Osteoblast (primary cell): ENCODE measurements around the gene ADAMTS17. TPM values are rescaled to one million over a fixed set of nuclear protein-coding genes. Genes with fewer than 3 reads are reported as not detected.

Source experiments
- DNase-seq: peaks from one replicate; pipeline ENCODE4 v3.0.0; 2011; ENCODE audit warnings: low spot score, mixed read lengths; ENCODE audit not compliant: insufficient read length; ENCODE audit errors: missing footprints
- H2AFZ ChIP-seq: 2 replicates; pipeline ENCODE4 v1.6.0; 2011; ENCODE audit warnings: mild to moderate bottlenecking, low read length
- H3K27ac ChIP-seq: 2 replicates; pipeline ENCODE4 v1.5.1; 2011; ENCODE audit warnings: mild to moderate bottlenecking, low read depth, low read length, moderate library complexity
- H3K27me3 ChIP-seq: 2 replicates; pipeline ENCODE4 v1.6.0; 2012; ENCODE audit warnings: mild to moderate bottlenecking, control low read depth, inconsistent platforms, low read length, moderate library complexity; ENCODE audit not compliant: insufficient read depth
- H3K36me3 ChIP-seq: 2 replicates; pipeline ENCODE4 v1.5.1; 2011; ENCODE audit warnings: mild to moderate bottlenecking, low read length, control low read depth, moderate library complexity; ENCODE audit not compliant: insufficient read depth
- H3K4me1 ChIP-seq: 2 replicates; pipeline ENCODE4 v1.5.1; 2011; ENCODE audit warnings: mild to moderate bottlenecking, low read length, control low read depth, moderate library complexity; ENCODE audit not compliant: insufficient read depth
- H3K4me2 ChIP-seq: 2 replicates; pipeline ENCODE4 v1.6.0; 2011; ENCODE audit warnings: mild to moderate bottlenecking, low read length; ENCODE audit not compliant: insufficient read depth
- H3K4me3 ChIP-seq: fragments of 200-600 bp; sonication (generic); 3 replicates; pipeline ENCODE4 v1.5.1; 2012; ENCODE audit warnings: mild to moderate bottlenecking, low read length, inconsistent platforms; ENCODE audit not compliant: insufficient read depth
- H3K79me2 ChIP-seq: 2 replicates; pipeline ENCODE4 v1.6.0; 2012; ENCODE audit warnings: mild to moderate bottlenecking, low read length, control low read depth, inconsistent platforms; ENCODE audit not compliant: insufficient read depth
- H3K9me3 ChIP-seq: 2 replicates; pipeline ENCODE4 v1.5.1; 2011; ENCODE audit warnings: low read depth, low read length, control low read depth
- H4K20me1 ChIP-seq: 2 replicates; pipeline ENCODE4 v1.6.0; 2012; ENCODE audit warnings: mild to moderate bottlenecking, low read length, control low read depth; ENCODE audit not compliant: insufficient read depth
- total RNA-seq: library from RNA; depleted of rRNA; stranded (reverse); fragments of >200 nt; gene quantifications from 2 replicates; pipeline ENCODE4 v1.2.3, GENCODE V29; 2012
- TF ChIP-seq, protein P1 (sequence below): IDR thresholded peaks from 2 replicates; pipeline ENCODE4 v1.5.1; 2011; ENCODE audit warnings: mild to moderate bottlenecking, low read depth, low read length, moderate library complexity; ENCODE audit errors: extremely low read depth

ADAMTS17 gene
- total RNA-seq, 1 donor = under 0.01 TPM

DNA sequence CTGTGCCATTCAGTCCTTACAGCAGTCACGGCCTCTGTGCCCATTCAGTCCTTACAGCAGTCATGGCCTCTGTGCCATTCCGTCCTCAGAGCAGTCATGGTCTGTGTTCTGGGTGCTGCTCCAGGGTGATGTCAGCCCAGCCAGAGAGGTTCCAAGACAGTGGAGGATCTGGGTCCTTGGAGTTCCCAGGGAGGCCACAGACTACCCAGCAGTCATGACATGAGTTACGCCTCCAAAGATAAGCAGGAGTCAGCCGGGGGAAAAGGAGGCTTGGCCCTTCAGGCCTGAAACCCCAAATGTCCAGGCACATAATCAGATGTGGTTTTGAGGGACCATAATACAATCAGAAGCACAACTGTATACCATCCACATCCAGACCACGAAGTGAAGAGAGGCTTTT is 115.7 kb downstream of the ADAMTS17 start:
- no peaks in the 10 kb centered on the region for H3K4me1 ChIP-seq
- no peak overlapping the region for H2AFZ ChIP-seq
- H3K4me3 ChIP-seq = no peak overlapping the region
- H3K4me2 ChIP-seq = no peak overlapping the region
- H3K36me3 ChIP-seq = no peaks in the 10 kb centered on the region
- no peak for DNase-seq
- TF ChIP-seq, protein P1, sequence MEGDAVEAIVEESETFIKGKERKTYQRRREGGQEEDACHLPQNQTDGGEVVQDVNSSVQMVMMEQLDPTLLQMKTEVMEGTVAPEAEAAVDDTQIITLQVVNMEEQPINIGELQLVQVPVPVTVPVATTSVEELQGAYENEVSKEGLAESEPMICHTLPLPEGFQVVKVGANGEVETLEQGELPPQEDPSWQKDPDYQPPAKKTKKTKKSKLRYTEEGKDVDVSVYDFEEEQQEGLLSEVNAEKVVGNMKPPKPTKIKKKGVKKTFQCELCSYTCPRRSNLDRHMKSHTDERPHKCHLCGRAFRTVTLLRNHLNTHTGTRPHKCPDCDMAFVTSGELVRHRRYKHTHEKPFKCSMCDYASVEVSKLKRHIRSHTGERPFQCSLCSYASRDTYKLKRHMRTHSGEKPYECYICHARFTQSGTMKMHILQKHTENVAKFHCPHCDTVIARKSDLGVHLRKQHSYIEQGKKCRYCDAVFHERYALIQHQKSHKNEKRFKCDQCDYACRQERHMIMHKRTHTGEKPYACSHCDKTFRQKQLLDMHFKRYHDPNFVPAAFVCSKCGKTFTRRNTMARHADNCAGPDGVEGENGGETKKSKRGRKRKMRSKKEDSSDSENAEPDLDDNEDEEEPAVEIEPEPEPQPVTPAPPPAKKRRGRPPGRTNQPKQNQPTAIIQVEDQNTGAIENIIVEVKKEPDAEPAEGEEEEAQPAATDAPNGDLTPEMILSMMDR = no peak
- no peaks in the 10 kb centered on the region for H3K79me2 ChIP-seq
- no peak overlapping the region for H3K27ac ChIP-seq
- H3K9me3 ChIP-seq = no peaks in the 10 kb centered on the region
- no peaks in the 10 kb centered on the region for H4K20me1 ChIP-seq
- no peaks in the 10 kb centered on the region for H3K27me3 ChIP-seq

DNA sequence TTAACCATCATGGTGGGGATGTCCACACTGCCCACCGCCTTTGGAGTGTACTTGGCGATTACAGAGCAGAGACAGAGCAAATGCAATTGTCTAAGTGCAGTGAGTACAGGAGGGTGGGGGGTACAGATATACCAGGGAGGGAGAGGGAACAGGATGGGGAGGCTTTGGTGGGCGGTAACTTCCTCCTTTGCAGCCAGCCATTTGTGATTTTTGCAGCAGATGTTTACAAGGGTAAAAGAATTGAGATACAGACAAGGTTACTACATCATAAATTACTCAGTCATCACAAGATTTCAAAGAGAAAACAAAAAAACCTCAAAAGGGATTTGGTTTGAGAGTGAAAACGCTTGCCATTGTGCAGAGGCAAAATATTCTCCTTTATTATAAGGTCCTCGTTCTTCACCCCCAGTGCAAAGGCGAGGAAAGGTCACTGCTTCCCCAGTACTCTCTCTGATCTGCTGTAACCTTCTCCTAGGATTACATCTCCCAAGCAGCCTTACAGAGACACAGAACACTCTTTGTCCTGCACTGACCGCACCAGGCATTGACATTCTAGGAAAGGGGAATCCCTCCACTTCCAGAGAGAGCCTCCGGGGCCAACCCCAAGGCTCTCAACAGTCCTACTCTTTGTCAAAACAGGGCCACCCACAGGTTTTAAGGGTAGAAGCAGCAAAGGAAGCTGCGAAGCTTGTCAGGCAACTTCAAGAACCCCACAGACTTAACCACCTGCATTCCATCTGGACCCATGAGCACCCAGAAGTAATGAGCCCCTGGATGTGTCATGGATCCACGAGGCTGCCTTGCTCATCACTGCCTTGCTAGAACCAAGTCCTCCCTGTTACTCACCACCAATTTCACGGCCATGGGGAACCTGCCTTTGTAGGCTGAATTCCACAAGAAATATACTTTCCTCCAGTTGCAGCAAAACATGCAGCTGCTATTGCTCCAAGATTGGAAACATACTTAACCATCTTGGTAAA is 117.3 kb downstream of the ADAMTS17 start:
- H3K36me3 ChIP-seq = no peaks in the 10 kb centered on the region
- DNase-seq = peak; percentile 68
- no peaks in the 10 kb centered on the region for H3K4me1 ChIP-seq
- no peaks in the 10 kb centered on the region for H3K27me3 ChIP-seq
- H3K9me3 ChIP-seq = no peaks in the 10 kb centered on the region
- no peaks in the 10 kb centered on the region for H3K79me2 ChIP-seq
- H3K27ac ChIP-seq = no peak overlapping the region
- no peak overlapping the region for H3K4me2 ChIP-seq
- no peak overlapping the region for H2AFZ ChIP-seq
- no peaks in the 10 kb centered on the region for H4K20me1 ChIP-seq
- TF ChIP-seq, protein P1 = no peak
- H3K4me3 ChIP-seq = no peak overlapping the region

DNA sequence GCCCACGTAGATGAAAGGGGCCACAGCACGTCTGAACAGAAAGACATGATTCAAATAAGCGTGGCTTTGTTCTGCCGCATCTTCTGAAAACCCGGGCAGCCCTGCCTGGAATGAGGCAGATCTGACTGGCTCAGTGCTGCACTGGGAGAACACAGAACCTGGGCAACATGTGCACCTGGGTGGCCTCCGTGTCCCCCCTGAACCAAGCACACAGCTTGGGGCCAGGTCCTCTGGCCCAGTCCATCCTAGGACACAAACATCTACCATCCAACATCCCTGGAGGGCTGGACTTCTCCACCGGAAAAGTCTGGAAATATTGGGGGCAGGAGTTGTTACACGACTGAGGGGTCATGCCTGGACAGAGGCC is 119.4 kb downstream of the ADAMTS17 start:
- H3K4me2 ChIP-seq = no peak overlapping the region

More for the DNA sequence above, 119.4 kb downstream of the ADAMTS17 start:
- Histone ChIP-seq H3K27me3 (no peaks in the 10 kb centered on the region), H3K4me3 (no peak overlapping the region), H3K4me1 (no peaks in the 10 kb centered on the region), H3K27ac (no peak overlapping the region), H3K9me3 (no peaks in the 10 kb centered on the region), H2AFZ (no peak overlapping the region), H3K79me2 (no peaks in the 10 kb centered on the region), H4K20me1 (no peaks in the 10 kb centered on the region), H3K36me3 (no peaks in the 10 kb centered on the region)
- TF ChIP-seq, protein P1 = no peak
- DNase-seq = no peak
